ENCODE results near the gene RHBDF2.

- TF ChIP-seq, protein P1, sequence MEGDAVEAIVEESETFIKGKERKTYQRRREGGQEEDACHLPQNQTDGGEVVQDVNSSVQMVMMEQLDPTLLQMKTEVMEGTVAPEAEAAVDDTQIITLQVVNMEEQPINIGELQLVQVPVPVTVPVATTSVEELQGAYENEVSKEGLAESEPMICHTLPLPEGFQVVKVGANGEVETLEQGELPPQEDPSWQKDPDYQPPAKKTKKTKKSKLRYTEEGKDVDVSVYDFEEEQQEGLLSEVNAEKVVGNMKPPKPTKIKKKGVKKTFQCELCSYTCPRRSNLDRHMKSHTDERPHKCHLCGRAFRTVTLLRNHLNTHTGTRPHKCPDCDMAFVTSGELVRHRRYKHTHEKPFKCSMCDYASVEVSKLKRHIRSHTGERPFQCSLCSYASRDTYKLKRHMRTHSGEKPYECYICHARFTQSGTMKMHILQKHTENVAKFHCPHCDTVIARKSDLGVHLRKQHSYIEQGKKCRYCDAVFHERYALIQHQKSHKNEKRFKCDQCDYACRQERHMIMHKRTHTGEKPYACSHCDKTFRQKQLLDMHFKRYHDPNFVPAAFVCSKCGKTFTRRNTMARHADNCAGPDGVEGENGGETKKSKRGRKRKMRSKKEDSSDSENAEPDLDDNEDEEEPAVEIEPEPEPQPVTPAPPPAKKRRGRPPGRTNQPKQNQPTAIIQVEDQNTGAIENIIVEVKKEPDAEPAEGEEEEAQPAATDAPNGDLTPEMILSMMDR (IDR thresholded peaks at IDR 0.05) = no peak
- no peak for TF ChIP-seq POLR2A (IDR thresholded peaks at IDR 0.05)
These were observed 16.4 kb upstream of the RHBDF2 start for GRCh38 chr17:76517638-76518038.
